ENCODE measurements around the gene LENEP.

Gene LENEP

DNA sequence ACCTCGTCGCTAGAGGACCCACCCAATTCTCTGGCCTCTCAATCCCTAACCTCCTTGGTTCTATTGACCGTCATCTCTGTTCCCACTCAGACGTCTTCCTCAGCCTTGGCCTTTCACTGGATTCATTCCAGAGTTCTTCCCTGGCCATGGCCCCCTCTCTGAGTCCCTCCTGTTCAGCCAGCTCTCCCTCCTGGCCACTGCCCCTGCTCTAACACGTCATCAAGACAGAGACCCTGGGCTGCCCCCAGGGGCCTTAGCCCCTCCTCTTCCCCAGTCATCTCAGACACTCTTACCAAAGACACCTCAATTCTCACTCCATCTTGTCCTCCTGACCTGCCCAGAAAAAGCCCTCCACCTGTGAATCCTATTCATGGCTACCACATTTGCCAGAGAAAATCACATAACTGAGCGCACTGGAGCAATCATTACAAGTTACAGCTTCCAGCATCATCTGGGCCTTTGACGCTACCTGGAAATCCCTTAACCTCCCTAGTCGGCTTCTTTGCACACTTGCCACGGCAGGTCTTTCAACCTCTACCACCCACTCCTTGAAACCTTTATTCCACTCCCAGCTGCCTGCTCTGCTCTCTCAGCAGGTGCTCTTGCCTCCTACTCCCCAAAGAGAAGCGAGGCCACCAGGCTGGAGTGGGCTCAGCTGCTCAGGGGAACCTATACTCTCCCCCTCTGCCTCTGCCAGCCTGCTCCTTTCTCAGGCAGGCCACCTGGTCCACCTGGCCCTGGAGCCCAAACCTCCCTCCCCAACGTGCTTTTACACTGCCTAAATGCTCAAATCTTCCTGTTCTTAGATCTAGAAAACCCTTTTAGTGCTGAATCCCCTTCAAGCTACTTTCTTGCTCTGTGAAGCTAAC is 26.2 kb downstream of the LENEP start:
- Histone ChIP-seq H3K4me3 (no peak overlapping the region), H3K27ac (no peak overlapping the region)
- TF ChIP-seq CTCF (IDR thresholded peaks at IDR 0.05): no peak
- no peak for DNase-seq (ENCODE audit: low spot score)

DNA sequence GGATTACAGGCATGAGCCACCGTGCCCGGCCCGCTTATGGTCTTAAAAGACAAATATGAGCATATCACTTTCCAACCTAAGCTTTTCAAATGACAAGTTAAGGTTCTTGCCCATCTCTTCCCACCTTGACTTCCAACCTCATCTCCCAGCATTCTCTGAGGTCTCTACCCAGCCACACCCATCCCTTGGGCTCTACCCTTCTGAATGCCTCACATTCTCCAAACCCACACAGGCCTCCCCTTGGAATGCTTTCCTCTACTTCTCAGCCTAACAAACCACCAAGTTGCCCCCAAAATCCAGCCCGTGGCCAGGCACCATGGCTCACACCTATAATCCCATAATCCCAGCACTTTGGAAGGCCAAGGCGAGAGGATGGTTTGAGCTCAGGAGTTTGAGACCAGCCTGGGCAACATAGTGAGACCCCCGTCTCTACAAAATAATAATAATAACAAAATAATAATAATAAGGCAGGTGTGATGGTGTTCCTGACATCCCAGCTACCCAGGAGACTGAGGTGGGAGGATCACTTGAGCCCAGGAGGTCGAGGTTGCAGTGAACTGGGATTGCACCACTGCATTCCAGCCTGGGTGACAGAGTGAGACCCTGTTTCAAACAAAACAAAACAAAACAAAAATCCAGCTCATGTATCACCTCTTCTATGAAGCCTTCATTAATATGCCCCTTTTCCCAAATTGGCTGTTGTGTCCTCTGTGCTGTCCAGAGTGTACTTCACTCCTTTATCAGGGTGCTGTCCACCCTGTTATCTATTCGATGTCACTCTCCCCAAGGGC is 28.9 kb downstream of the LENEP start:
- no peak overlapping the region for H3K27ac ChIP-seq
- no peak overlapping the region for H3K4me3 ChIP-seq
- no peak for DNase-seq (ENCODE audit: low spot score)
- no peak for TF ChIP-seq CTCF (IDR thresholded peaks at IDR 0.05)

GRCh38 chr1:155022927-155023236 is 29.5 kb downstream of the LENEP start:
- TF ChIP-seq CTCF (IDR thresholded peaks at IDR 0.05): no peak

GRCh38 chr1:155023627-155024026 is 30.2 kb downstream of the LENEP start:
- no peak for TF ChIP-seq CTCF (IDR thresholded peaks at IDR 0.05)

More at GRCh38 chr1:155022927-155023236, 29.5 kb downstream of the LENEP start:
- no peak for DNase-seq (ENCODE audit: low spot score)
- no peak overlapping the region for H3K4me3 ChIP-seq
- no peak overlapping the region for H3K27ac ChIP-seq

DNA sequence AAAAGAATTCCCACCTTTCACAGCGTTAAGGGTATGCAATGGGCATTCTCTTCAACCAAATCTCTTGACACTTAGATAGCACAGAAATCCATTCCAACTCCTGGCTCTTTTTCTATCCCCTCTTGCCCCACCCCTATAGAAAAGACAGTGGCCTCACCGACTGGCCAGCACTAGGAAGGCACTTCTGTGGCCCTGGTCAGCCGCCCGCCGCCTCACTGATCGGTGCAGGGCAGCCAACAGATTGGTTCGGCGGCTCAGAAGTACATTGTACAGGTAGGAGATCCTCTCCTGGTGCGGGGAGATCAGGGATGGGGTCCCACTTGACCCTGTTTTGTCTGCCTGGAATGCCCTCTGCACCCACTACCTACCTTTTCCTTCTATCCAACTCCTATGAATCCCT is 30.9 kb downstream of the LENEP start:
- Histone ChIP-seq H3K27ac (no peak overlapping the region), H3K4me3 (no peak overlapping the region)
- DNase-seq (ENCODE audit: low spot score): no peak
- no peak for TF ChIP-seq CTCF (IDR thresholded peaks at IDR 0.05)

More at GRCh38 chr1:155023627-155024026, 30.2 kb downstream of the LENEP start:
- Histone ChIP-seq H3K27ac (no peak overlapping the region), H3K4me3 (no peak overlapping the region)
- no peak for DNase-seq (ENCODE audit: low spot score)

DNA sequence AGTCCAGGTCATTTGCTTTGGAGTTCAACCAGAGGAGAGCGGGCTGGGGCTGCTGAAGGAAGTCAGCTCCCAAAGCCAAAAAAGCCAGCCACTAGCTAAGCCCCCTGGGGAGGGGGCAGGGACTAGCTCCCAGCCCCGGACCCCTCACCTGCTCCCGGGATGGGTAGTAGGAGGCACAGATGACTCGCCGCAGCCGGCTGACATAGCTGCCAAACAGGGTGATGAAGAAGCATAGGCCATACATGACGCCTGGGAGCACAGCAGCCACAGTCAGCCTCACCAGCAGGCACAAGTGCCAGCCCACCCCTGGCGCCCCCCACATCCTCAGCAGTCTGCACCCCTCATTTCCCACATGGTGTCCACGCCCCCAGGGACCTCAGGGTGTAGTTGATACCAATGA is 32.8 kb downstream of the LENEP start:
- no peak overlapping the region for H3K27ac ChIP-seq
- no peak for TF ChIP-seq CTCF (IDR thresholded peaks at IDR 0.05)
- DNase-seq (ENCODE audit: low spot score): no peak
- no peak overlapping the region for H3K4me3 ChIP-seq
